Muscle layer of colon (tissue), 2 donors: ENCODE data around the gene EFNA5.

ENCODE experiments used
- H3K27ac ChIP-seq: one replicate; pipeline ENCODE4 v1.7.0; 2013; ENCODE audit warnings: low read depth, mild to moderate bottlenecking, low read length, moderate library complexity
- H3K27me3 ChIP-seq, 2 donors: one replicate each; pipeline ENCODE4 v1.7.0; 2013; ENCODE audit warnings: low read length in 2 of 2, mild to moderate bottlenecking in 2 of 2; ENCODE audit not compliant: insufficient read depth in 2 of 2, control insufficient read depth in 1 of 2
- H3K36me3 ChIP-seq: one replicate; pipeline ENCODE4 v1.7.0; 2013; ENCODE audit warnings: mild to moderate bottlenecking, low read length; ENCODE audit not compliant: insufficient read depth
- H3K4me1 ChIP-seq: one replicate; pipeline ENCODE4 v1.7.0; 2013; ENCODE audit warnings: mild to moderate bottlenecking, low read length; ENCODE audit not compliant: insufficient read depth
- H3K4me3 ChIP-seq, 2 donors: one replicate each; pipeline ENCODE4 v1.7.0; 2013; ENCODE audit warnings: low read length in 2 of 2, low read depth in 1 of 2, mild to moderate bottlenecking in 1 of 2, moderate library complexity in 1 of 2
- H3K9ac ChIP-seq: one replicate; pipeline ENCODE4 v1.7.0; 2013; ENCODE audit warnings: low read length
- H3K9me3 ChIP-seq: one replicate; pipeline ENCODE4 v1.7.0; 2013; ENCODE audit warnings: mild to moderate bottlenecking, low read length
- donor health status: abdominal sarcoma.
- donor health status: Adenocarcinoma of cecum.

Gene EFNA5

DNA sequence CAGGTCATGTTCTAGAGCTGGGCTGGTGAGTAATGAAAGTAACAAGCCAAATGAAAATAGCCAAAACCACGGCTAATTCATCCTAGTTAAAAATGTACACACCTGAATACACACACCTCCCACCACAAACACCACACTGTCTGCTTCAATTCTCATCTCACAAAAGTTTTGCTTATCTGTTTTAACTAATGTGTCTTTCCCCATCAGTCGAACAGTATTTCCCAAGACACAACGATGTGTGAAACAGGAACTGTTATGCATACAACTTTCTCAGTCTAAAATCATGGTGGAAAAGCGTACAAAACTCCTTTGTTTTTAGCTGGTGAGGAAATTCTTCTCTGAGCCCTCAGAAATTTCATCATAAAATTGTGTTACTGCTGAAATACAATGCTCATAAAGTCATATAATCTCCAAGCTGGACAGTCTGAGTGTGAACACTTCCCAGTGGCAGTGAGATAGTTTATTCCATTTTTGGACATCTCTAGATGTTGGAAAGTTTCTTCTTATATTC lies 242.4 kb downstream of the EFNA5 start:
- no peaks in the 10 kb centered on the region for H3K36me3 ChIP-seq
- no peaks in the 10 kb centered on the region for H3K9me3 ChIP-seq
- no peak overlapping the region for H3K27ac ChIP-seq
- H3K4me3 ChIP-seq: no peak overlapping the region
- no peaks in the 10 kb centered on the region for H3K27me3 ChIP-seq
- no peak overlapping the region for H3K9ac ChIP-seq
- no peaks in the 10 kb centered on the region for H3K4me1 ChIP-seq

DNA sequence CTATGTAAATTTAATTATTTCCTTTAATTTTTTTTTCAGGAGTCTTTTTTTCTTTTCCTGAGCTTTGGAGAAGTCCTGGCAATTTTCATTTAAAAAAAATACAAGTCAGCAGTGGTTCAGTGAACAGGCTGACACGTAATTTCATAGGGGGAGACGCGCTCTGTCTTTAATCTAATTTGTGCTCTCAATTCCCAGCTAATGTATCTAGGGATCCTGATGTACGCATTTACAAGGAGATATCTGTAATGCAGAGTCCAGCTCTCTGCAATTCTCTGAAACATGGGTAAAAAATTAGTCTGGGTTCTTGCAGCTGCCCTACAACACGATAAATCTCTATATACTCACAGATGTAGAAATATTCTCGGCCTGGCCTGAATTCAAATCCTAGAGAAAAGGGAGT lies 243.9 kb downstream of the EFNA5 start:
- Histone ChIP-seq H3K9ac (no peak overlapping the region), H3K4me1 (no peaks in the 10 kb centered on the region), H3K27ac (no peak overlapping the region), H3K27me3 (no peaks in the 10 kb centered on the region), H3K4me3 (no peak overlapping the region), H3K9me3 (no peaks in the 10 kb centered on the region), H3K36me3 (no peaks in the 10 kb centered on the region)

DNA sequence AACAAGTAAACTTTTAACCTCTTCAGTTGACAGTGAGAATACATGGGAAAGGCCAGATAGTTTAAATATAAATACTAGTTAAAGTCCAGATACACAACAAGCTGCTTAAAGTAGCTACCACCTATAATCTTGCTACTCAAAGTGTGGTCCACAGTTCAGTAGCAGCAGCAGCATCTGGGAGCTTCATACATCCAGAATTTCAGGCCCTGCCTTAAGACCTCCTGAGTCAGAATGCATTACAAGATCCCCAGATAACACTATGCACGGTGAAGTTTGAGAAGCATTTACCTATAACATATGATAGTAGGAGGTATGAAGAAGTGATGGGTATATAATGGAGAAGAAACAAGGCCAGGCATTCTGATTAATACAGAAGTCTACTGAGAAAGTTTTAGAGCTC lies 244.5 kb downstream of the EFNA5 start:
- no peak overlapping the region for H3K4me3 ChIP-seq
- no peaks in the 10 kb centered on the region for H3K36me3 ChIP-seq
- H3K9ac ChIP-seq: no peak overlapping the region
- no peaks in the 10 kb centered on the region for H3K27me3 ChIP-seq
- H3K9me3 ChIP-seq: no peaks in the 10 kb centered on the region
- no peaks in the 10 kb centered on the region for H3K4me1 ChIP-seq
- no peak overlapping the region for H3K27ac ChIP-seq

DNA sequence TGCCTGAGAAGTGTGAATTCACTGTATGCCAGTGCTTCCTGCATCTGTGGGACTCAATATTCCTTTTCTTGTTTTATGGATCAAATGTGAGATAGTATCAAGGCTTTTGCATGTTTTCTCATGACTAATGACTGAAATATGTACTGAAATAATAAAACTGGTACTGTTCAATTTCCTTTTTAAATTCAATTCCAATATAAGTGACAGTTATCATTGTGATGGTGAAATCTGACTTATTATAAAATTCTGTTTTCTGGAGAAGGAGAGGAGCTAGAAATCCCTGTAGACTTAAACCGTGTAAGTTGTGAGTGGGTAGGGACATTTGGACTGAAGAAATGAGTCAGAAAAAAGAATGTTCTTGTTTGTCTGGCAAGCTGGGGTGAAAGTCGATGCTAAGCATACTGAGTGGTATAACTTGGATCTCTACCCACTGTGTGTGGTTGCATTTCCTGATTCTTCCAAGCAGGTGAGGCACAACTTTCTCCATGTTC lies 245.2 kb downstream of the EFNA5 start:
- Histone ChIP-seq H3K36me3 (no peaks in the 10 kb centered on the region), H3K27ac (no peak overlapping the region)

DNA sequence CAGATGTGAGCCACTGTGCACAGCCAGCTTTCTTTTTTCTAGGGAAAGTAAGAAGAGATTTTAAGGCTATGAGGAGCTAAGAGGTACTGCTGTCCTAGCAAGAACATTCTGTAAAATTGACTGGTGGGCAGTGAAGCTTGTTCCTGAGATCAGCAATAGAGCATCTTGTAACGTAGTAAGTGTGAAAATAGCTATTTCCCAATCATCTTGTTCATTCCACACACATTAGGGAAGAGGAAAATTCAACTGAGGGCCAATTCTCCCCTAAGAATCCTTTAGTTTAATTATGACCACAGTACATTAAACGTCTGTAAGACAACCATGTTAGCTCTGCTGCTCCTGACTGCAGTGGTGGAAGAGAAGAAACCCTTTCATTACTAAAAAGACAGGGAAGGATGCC lies 246.2 kb downstream of the EFNA5 start:
- Histone ChIP-seq H3K4me1 (no peaks in the 10 kb centered on the region), H3K36me3 (no peaks in the 10 kb centered on the region), H3K4me3 (no peak overlapping the region), H3K27ac (no peak overlapping the region), H3K9me3 (no peaks in the 10 kb centered on the region), H3K27me3 (no peaks in the 10 kb centered on the region), H3K9ac (no peak overlapping the region)

More for the DNA sequence above, 245.2 kb downstream of the EFNA5 start:
- no peak overlapping the region for H3K9ac ChIP-seq
- H3K27me3 ChIP-seq: no peaks in the 10 kb centered on the region
- no peaks in the 10 kb centered on the region for H3K9me3 ChIP-seq
- no peak overlapping the region for H3K4me3 ChIP-seq
- H3K4me1 ChIP-seq: no peaks in the 10 kb centered on the region

DNA sequence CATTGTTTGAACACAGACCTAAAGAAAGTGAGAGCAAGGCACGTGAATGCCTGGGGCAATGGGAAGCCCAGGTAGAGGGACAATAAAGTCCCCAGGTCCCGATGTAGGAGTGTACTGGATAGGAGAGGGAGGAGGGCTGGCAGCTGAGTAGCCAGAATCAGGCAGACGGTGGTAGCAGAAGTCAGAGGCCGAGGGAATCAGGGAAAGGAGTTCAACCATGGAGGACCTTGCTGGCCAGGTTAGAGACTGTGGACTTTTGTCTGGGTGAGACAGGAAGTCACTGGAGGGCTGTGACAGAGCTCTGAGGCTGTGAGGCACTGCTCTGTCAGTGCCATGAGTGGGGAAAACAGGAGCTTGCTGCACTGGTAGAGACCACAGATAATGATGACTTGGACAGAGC lies 248.2 kb downstream of the EFNA5 start:
- H3K27ac ChIP-seq: no peak overlapping the region

DNA sequence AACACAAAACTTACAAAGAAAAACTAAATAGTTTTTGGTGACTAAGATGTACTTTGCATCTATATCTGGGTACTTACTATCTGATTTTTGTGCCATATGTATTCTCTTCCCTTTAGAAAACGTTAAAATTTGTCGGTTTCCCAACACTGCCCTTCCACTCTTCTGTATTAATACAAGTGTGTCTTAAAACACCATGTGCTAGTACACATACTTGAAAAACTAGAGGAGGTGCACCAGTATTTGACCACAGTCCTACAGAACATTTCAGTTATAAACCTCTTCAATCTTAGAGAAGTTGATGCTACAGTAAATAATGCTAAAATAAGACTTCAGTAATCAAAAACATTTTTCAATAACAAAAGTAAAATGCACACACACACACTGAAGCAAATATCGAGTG lies 251.2 kb downstream of the EFNA5 start:
- no peaks in the 10 kb centered on the region for H3K36me3 ChIP-seq
- H3K27me3 ChIP-seq: no peaks in the 10 kb centered on the region
- H3K9ac ChIP-seq: no peak overlapping the region
- no peak overlapping the region for H3K4me3 ChIP-seq
- no peaks in the 10 kb centered on the region for H3K4me1 ChIP-seq
- no peaks in the 10 kb centered on the region for H3K9me3 ChIP-seq
- no peak overlapping the region for H3K27ac ChIP-seq

More for the DNA sequence above, 248.2 kb downstream of the EFNA5 start:
- no peaks in the 10 kb centered on the region for H3K36me3 ChIP-seq
- H3K9ac ChIP-seq: no peak overlapping the region
- H3K4me1 ChIP-seq: no peaks in the 10 kb centered on the region
- H3K27me3 ChIP-seq: no peaks in the 10 kb centered on the region
- H3K4me3 ChIP-seq: no peak overlapping the region
- H3K9me3 ChIP-seq: no peaks in the 10 kb centered on the region

DNA sequence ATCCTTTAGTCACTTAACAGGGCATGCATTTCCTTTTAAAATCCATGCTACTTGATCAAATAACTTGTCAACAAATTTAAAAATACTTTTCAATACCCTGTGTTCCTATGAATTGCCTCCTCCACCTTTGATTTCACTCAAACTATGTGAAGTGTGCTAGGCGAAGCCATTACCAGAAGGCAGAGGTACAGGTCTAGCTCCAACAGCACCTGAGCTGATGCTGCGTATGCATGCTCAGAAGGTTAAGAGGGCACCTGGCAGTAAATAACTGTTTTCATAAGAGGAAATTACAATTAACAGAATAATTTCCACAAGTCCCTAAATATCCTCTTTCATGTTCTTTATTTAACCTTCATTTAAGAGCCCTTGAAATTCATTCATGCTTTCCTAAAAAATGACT lies 251.8 kb downstream of the EFNA5 start:
- Histone ChIP-seq H3K36me3 (no peaks in the 10 kb centered on the region), H3K9me3 (no peaks in the 10 kb centered on the region), H3K27ac (no peak overlapping the region), H3K9ac (no peak overlapping the region), H3K4me1 (no peaks in the 10 kb centered on the region), H3K4me3 (no peak overlapping the region), H3K27me3 (no peaks in the 10 kb centered on the region)

DNA sequence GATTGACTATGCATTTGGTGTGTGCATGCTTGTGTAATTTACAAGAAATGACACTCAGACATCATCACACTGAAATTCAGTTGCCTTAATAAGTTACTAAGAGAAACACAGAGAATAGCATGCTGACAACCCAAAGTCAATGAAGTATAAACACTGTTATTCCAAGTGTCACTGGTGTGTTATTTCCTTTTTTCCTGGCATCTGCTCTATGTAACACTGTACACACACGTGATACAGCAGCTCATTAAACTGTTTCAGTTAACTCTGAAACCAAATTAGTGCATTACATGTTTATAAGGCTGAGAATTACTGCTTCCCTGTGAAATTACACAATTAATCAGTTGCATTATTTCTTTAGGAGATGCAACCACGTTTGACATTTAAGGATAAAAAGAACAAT lies 252.7 kb downstream of the EFNA5 start:
- Histone ChIP-seq H3K27ac (no peak overlapping the region), H3K4me1 (no peaks in the 10 kb centered on the region)

DNA sequence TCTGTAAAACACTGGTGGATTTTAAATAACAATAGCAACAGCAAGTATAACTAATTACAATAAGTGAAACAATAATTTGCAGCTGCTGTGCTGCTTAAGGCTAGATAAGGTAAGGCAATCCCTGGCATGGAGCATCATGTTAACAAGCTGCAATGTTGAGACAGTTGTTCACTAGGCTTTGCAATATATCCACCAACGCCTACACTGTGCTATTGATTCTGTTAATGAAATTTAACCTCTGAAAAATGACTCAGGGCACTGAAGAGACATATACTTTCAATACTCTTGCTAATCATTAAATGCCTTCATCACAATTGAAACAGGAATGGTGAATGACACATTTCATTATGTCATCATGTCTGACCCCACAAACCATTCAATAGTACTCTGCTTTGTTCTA lies 255.0 kb downstream of the EFNA5 start:
- Histone ChIP-seq H3K27me3 (no peaks in the 10 kb centered on the region), H3K9me3 (no peaks in the 10 kb centered on the region), H3K9ac (no peak overlapping the region), H3K36me3 (no peaks in the 10 kb centered on the region), H3K27ac (no peak overlapping the region), H3K4me3 (no peak overlapping the region), H3K4me1 (no peaks in the 10 kb centered on the region)

More for the DNA sequence above, 252.7 kb downstream of the EFNA5 start:
- H3K36me3 ChIP-seq: no peaks in the 10 kb centered on the region
- no peak overlapping the region for H3K9ac ChIP-seq
- H3K4me3 ChIP-seq: no peak overlapping the region
- no peaks in the 10 kb centered on the region for H3K27me3 ChIP-seq
- H3K9me3 ChIP-seq: no peaks in the 10 kb centered on the region

DNA sequence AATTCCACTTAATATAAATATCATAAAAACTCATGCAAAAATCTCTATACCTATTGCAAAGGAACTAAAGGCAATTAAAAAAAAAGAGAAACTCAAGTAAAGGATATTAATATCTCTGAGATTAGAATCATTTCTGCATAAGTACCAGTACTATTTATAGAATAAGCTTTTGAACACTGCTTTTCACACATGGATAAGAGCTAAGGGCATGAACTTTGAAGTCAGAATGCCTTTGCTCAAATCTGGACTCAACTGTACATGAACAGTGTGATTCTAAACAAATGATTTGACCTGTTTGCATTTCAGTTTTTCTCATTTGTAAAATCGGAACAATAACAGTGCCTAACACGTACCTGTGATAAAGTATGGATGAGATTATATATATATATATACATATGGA lies 255.9 kb downstream of the EFNA5 start:
- no peak overlapping the region for H3K9ac ChIP-seq
- no peaks in the 10 kb centered on the region for H3K36me3 ChIP-seq
- H3K27me3 ChIP-seq: no peaks in the 10 kb centered on the region
- no peak overlapping the region for H3K4me3 ChIP-seq
- H3K9me3 ChIP-seq: no peaks in the 10 kb centered on the region
- H3K27ac ChIP-seq: no peak overlapping the region
- no peaks in the 10 kb centered on the region for H3K4me1 ChIP-seq

DNA sequence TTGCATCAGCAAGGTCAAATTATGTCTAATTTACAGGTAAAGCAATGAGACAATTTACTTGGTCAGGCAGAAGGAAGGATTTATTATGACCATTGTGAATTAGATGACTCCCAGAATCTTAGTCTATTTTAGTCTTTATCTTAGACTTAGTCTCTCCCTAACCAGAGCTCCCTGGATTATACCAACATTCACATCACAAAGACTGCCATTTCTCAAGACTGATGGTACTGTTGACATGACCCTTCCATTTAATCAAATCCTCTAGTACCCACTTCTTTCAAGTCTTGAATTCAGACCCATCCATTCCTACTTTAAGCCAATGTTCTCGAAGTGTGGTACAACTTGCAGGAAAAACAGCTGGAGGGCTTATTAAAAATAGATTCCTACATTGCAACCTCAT lies 257.0 kb downstream of the EFNA5 start:
- no peak overlapping the region for H3K9ac ChIP-seq
- H3K27me3 ChIP-seq: no peaks in the 10 kb centered on the region
- no peaks in the 10 kb centered on the region for H3K9me3 ChIP-seq
- H3K4me1 ChIP-seq: no peaks in the 10 kb centered on the region
- no peak overlapping the region for H3K4me3 ChIP-seq
- no peaks in the 10 kb centered on the region for H3K36me3 ChIP-seq
- no peak overlapping the region for H3K27ac ChIP-seq
